H4 (cell line): ENCODE data around the gene MSI2. TPM values are rescaled to one million over a fixed set of nuclear protein-coding genes. Genes with fewer than 3 reads are reported as not detected.
A peak's percentile ranks its signal among the peaks of the same experiment; 100 is the strongest.

Source experiments
- DNase-seq: peaks from one replicate; pipeline ENCODE4 v3.0.0-alpha.2; 2015; ENCODE audit warnings: low spot score
- total RNA-seq: library from RNA; depleted of rRNA; stranded (reverse); fragments of >200 nt; shearing (Covaris generic); gene quantifications from 2 replicates; pipeline ENCODE4 v1.2.3, GENCODE V29; 2014

The MSI2 gene
- total RNA-seq, 1 experiment from 2014 or later, result 27.7 TPM

GRCh38 chr17:57415751-57416207 is 159.5 kb downstream of the MSI2 start:
- DNase-seq, result no peak

DNA sequence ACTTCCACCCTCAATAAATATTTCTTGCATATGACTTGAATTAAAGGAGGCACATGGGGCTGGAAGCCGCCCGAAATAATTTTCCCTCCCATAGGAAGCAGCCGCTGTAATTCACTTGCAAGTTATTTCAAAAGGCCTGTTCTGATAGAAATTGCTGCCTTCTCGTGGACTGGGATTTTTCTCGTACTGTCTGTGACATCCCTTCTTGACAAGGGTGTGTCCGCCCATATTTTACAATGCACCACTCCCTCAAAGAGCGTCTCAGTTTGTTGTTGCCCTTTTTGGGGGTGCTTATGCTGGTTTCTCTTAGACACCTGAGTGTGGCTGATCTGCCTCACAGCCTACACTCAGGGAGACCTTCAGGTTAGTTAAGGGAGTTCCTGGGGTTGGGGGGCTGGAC is 160.0 kb downstream of the MSI2 start:
- no peak for DNase-seq

GRCh38 chr17:57417956-57418355 is 161.6 kb downstream of the MSI2 start:
- DNase-seq, result no peak

DNA sequence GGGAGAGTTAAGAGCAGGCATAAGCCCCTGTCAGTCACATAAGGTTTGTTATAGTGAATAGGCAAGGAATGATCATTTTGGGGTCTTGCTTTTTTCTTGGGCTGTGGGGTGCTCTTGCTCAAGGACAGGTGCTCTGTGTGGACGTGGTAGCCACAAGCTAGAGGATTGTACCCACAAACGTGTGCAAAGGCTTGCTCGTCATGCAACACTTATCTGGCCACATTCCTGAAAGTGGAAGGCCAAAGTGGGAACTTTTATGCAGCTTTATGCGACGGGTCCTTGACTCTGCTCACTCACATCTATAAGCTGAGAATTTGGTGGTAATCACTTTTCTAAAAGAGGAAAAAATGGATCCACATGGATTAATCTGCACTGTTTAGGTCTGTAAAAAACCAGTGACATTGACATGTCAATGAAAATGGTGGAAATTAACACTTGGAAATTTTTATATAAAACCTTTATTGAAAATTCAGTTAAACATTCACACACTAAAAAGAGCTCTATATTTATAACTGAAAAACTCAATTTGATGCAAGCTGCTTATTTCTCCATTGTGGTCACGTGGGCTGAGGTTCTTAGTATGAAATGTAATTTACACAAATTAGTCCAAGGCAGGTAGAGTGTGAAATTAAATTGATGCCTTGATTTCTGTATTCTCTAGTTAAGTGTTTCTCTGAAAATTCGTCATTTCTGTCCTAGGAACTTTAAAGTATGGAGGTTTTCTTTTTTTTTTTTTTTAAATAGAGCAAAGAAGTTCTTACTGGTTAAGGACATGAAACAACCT is 162.3 kb downstream of the MSI2 start:
- DNase-seq, result no peak

DNA sequence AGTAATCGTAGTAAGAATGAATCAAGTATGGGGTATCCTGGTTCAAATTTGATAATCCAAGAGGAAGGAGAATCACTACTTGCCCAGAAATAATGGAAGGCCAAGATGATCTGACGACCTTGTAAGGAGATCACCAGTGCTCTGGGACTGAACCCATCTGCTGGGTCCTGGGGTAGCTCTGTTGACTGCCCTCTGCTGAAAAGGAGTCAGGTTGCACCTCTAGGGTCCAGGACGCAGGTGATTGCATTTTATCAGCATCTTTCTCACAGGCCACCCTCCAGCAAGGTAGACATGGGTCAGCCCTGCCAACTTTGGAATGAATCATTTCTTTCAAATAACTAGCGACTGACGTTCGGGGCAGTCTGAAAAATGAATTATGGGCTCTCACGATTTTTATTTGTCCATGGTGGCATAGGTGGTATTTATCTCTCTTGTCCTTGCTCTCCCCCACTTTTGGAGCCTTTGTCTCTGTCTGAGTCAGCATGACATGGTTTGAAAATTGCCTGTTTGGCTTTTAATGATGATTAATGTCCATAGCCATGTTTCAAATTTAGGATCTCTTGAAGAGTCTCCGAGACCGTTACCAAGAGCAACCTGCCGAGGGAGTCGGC is 163.7 kb downstream of the MSI2 start:
- DNase-seq, result no peak

GRCh38 chr17:57420734-57421717 is 164.7 kb downstream of the MSI2 start:
- no peak for DNase-seq

DNA sequence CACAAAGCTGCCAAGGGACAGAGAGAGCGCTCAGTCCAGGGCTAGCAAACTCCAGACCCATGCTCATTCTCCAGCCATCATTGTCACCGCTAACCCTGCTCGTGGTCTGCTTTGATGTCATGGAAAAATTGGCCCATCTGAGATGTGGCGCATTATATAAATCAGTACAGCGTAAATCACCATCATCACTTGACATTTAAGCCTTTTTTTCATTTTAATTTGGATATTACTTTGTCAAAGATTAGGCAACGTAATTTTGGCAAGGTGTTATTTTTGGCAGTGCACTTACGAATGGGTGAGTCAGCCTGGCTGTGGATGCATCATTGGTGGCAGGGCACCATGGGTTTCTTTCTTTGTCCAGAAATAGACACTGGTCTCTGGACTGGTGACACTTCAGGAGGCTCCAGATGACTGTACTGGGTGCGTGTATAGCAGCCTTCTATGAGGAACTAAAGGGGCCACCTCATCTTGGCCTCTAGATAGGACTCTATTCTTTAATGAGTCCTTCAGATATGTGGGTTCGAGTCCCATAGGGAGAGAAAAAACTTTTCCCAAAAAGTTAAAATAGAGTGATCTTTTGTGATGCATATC is 166.3 kb downstream of the MSI2 start:
- peak; percentile 55 for DNase-seq

DNA sequence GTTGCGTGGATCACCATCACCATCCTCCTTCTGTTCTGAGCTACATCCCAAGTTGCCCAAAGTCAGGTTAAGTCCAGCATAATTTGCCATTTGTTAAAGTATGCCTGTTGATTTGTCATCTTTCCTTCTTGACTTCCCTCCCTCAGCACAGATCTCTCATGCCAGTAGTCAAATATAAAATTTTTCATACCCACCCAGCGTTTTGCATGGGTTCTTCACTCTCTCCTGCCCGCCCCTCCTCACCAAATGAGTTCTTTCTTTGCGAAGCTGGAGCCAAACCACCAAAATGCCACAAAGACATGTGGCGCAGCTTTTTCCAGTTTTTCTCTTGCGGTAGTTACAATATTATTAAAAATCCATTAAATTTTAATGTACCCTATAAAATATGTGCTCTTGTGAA is 167.2 kb downstream of the MSI2 start:
- no peak for DNase-seq

DNA sequence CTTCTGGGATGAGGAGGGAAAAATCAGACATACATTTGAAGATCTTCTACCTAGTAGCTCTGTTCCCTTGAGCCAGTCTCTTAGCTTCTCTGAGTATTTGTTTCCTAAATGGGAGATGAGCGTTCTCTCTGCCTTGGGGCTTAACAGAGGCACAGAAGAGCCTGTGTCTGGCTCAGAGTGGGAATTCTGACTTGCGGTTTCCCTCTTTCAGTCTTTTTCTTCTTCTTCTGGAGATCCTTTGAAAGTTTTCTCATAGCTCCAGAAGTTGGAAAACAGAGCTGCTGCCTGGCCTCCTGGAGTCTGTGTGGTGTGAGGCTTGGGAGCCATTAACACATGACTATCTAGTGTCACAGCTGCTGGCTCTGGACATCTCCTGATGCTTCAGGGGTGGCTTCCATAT is 167.9 kb downstream of the MSI2 start:
- no peak for DNase-seq

GRCh38 chr17:57424777-57425188 is 168.5 kb downstream of the MSI2 start:
- peak; percentile 71 for DNase-seq

DNA sequence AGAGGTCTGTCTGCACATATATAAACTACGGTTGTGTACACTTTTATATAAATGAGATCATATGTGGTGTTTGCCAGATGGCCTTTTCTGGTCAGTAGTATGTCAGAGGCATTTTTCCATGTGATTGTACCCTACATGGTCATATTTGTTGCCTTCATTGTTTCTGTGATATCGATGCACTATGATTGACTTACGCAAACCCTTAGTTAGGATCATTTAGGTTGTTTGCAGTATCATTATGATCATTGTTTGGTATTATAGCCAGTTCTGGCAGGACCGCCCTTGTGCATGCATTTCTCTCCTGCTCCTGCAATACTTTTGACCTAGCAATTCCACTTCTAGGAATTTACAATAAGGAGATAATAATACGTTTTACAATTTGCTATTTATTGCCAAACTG is 169.1 kb downstream of the MSI2 start:
- DNase-seq, result no peak

DNA sequence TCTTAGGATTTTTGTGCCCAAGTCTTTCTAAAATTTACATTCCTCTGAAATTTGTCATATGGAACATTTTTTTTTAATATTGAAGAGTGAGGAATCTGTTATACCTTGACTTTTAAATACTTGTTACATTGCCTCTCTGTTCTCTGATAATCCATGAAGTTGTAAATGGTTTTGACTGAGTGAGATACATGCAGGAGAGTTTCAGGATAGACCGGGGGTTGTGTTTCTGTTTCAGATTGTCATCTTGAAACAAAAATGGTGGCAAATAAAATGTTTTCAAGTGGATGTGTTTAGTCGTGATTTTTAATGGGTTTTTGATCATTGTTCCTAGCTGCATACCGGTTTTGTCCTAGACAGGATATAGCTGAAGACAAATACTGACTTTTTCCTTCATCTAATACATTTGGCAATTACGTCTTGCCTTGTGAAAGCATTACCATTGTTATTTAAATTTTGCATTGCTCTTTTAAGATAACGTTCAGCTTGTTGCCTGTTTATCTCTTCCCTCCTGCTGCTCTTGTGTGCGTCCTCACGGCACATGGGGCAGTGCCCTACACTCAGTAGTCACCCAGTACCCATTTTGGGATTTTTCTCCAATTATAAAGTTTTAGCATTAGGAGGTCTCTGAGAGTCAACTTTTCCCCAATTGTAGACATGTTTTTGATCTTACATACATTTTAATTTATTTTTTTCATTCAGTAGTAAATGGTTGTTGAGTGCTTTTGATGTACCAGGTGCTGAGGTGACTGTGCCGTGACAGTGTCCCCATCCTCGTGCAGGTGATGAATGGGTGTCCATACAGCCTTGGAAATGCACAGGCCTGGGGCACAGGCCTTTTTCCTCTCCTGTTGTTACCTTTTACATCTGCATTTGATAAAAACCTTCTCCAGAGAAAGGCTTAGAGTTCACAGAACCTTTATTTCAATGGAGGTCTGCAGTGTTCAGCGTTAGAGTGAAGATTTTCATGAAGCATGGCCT is 169.9 kb downstream of the MSI2 start:
- no peak for DNase-seq

- DNase-seq, result no peak
Measured at GRCh38 chr17:57429966-57430365, 173.6 kb downstream of the MSI2 start.

- no peak for DNase-seq
Measured at GRCh38 chr17:57431415-57431814, 175.1 kb downstream of the MSI2 start.

GRCh38 chr17:57432507-57433277 is 176.4 kb downstream of the MSI2 start:
- no peak for DNase-seq

GRCh38 chr17:57433452-57433851 is 177.1 kb downstream of the MSI2 start:
- DNase-seq, result no peak

GRCh38 chr17:57434361-57434760 is 178.0 kb downstream of the MSI2 start:
- no peak for DNase-seq

- DNase-seq, result no peak
Measured at GRCh38 chr17:57436565-57436964, 180.2 kb downstream of the MSI2 start.

- DNase-seq, result no peak
Measured at GRCh38 chr17:57438066-57438731, 181.9 kb downstream of the MSI2 start.
